GM21515 (cell line): ENCODE data around the gene NECAP2.
"Not testable (repeated sequence)": the region's sequence is repeated elsewhere in the genome, so short reads cannot be mapped to it uniquely, and the experiment has no call there.

ENCODE experiments used
- ATAC-seq: cut with Tn5 transposase; IDR thresholded peaks from one replicate; pipeline ENCODE4 v1.9.1; 2021; ENCODE audit not compliant: unreplicated experiment

NECAP2 gene

DNA sequence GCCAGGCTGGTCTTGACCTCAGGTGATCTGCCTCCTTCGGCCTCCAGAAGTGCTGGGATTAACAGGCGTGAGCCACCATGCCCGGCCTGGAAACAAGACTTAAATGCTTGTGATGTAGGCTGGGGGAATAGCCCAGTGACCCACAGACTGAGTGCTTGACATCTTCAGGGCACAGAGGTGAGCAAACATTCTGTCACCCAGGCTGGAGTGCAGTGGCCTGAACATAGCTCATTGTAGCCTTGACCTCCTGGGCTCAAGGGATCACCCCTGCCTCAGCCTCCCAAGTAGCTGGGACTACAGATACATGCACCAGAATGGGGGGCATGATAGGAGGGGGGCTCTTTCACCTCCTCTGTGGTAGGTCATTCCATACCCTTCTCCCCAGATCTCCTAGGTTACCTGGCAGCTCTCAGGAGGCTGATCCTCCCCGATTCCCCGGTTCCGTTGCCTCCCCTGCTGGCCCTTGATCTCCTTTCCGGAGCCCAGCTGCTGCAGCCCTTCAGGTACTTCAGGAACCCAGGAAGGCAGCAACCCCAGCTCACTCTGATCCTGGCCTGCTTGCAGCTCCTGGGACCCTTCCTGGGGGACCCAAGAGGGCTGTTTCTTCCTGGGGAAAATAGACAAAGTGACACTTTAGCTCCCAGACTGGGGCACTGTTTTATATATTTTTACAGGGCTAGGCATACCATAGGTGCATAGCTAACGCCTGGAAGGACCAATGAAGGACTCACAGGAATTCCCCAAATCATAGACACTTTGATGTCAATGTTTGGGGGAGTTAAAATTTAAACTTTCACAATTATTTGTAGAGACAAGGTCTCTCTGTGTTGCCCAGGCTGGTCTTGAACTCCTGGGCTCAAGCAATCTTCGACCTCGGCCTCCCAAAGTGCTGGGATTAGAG lies 15.1 kb upstream of the NECAP2 start:
- no peak for ATAC-seq

DNA sequence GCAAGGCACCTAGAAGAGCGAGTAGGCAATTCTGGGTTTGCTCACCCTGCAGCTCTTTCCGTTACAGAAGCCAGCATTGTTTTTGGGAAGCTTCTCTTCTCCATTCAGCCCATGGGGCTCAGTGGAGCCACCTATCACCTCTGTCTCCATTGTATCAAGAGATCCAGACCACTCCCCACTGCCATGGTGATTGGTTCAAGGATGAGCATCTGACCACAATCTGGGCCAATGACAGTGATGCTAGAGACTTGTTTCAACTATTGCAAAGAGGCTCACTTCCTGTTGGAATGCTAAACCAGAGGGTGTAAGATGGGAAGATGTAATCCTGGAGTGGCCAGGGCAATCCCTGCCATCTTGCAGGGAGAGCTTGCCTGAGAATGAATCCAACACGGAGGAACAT lies 9.9 kb upstream of the NECAP2 start:
- no peak for ATAC-seq

DNA sequence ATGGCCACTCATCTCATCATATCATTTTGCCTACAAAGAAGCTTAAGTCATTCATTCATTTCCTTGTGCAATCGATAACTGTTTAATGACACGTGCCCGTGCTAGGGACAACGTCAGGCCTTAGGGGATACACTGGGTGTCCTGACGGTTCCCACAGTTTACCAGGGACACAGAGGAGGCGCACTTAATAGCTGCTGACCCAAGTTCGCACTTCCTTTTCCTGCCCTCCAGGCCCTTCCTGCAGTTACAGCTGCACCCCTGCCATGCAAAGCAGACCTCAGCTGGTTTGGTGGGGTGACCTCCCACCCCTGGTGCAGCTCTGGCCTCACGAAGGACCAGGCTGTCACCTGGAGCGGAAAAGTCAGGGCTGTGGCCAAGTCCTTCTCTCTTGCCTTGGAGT lies 7.5 kb upstream of the NECAP2 start:
- ATAC-seq: no peak

DNA sequence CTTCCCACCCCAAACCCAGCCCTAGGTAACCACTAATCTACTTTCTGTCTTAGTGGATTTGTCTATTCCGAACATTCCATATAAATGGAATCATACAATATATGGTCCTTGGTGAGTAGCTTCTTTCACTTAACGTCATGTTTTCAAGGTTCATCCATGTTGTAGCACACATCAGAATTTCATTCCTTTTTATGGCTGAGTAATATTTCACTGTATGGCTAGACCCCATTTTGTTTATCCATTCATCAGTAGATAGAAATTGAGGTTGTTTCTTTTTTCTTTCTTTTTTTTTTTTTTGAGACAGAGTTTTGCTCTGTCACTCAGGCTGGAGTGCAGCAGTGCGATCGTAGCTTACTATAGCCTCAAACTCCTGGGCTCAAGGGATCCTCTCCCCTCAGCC lies 6.5 kb upstream of the NECAP2 start:
- no peak for ATAC-seq

DNA sequence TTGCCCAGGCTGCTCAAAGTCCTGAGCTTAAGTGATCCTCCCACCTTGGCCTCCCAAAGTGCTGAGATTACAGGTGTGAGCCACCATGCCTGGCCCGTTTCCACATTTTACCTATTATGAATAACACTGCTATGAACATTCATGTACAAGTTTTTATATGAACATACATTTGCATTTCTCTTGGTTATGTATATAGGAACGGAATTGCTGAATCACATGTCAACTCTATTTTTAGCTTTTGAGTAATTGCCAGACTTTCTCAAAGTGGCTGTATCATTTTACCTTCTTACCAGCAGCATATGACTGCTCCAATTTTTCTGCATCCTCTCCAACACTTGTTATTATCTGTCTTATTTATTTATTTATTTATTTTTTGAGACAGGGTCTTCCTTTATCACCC lies 6.0 kb upstream of the NECAP2 start:
- no peak for ATAC-seq

DNA sequence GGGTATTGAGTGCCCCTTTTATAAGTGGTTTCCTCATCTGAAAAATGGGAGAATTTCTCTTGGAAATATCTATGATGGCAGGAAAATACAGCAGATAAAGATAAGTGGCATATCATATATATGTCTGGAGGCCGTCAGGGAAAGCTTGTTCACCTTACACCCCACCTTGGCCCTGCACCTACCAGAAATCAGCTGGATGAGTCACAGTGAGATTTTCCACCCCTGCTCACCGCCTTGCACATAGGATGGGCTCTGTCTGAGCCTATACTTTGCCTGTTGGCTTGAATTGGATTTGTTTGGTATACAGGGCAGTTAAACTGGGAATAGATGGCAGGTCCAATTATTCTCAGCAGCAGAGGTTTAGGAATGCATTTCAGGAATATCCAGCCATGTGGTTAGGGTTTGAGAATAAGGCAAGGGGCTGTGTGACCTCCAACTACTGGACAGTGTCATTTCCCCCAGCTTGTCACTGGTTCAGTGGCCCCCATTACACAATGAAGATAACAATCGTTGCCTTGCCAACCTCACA lies 3.5 kb upstream of the NECAP2 start, which contains the start of gene SPATA21:
TSS of gene SPATA21 (minus strand) at position 479 of the 529 bp plus-strand sequence. CDS start 6,053 bp downstream, outside the sequence.
- no peak for ATAC-seq

DNA sequence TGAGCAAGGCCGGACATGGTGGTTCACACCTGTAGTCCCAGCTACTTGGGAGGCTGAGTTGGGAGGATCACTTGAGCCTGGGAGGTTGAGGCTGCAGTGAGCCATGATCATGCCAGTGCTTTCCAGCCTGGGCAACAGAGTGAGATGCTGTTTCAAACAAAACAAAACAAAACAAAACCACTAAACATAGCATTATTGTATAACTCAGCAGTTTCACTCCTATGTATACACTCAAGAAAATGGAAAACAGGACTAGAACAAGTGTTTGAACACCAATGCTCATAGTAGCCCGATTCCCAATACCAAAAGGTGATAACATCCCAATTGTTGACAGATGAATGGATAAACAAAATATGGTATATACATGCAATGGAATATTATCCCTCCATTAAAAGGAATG lies 2.0 kb upstream of the NECAP2 start:
- no peak for ATAC-seq

DNA sequence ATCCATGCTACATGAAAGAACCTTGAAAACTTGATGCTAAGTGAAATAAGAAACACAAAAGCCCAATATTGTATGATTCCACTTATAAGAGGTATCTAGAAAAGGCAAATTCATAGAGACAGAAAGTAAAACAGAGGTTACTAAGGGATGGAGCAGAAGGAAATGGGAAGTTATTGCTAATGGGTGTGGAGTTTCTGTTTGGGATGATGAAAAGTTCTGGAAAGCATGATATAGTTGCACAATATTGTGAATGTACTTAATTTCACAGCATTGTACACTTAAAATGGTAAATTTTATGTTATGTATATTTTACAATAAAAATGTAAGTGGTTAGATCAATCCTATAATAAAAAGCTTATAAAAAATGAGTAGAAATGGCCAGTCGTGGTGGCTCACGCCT lies 1.6 kb upstream of the NECAP2 start:
- no peak for ATAC-seq

DNA sequence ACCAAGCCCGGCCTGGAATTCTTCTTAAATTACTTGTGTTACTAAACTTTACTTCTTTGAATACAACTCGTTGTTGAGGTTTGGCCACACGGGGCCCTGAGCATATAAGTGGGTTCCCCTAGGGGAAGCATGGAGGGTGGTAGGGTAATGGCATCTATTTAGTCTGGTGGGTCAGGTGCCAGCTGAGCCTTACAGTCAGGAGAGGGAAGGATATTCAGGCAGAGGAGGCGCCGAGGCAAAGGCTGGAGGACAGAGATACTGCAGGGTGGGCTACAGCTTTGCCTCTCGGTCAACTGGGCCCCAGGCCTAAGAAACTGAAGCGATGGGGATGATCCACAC lies 424 bp upstream of the NECAP2 start:
- ATAC-seq: peak; percentile 21

DNA sequence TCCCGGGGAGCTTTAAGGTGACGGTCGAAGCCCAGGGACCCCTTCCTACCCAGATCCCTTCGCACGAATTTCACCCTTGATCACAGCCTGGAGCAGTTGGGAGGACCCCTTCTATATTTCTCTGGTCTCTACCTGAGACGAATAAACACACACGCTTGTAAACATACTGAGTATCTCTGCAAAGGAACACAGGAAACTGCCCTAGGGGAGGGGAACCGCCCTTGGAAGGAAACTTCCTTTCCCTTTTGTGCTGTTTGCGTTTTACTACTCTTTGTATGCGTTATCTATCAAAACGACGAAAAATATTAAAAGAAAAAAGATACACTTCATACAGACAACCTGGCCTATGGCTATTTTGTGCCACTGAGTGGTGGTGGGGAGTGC lies 750 bp downstream of the NECAP2 start:
- no peak for ATAC-seq

DNA sequence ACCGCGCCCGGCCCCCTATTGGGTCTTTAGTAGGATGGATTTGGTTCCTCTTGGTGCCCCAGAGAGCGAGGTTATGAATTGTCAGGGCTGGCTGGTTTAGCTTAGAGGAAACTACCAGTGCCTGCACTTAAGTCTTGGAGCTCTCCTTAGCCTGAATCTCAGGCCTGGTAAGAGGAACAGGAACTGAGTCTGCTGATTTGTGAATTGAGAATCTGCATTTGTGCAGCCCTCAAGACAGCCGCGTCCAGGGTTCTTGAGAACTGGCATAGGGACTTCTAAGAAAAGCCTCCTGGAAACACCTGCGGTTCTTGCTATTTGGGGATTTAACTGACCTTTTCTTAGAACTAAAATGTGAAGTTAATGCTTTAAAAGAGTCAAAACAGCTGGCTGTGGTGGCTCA lies 1.7 kb downstream of the NECAP2 start:
- ATAC-seq: no peak

DNA sequence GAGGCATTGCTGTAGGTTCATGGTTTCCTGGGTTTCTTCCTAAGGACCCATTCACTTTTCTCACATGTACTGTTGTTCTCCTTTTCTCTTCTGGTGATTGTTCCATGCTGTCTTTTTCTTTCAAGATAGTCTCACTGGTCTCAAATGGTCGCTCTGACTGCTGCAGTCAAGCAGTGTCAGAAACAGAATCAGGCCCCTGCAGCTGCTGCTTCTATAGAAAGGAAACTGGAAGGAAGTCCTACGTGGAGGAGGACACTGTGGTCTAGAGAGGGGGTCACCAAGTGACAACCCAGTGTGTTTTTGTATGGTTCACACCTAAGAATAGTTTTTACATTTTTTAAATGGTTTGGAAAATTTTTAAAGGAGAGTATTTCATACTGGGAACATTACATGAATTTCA lies 2.4 kb downstream of the NECAP2 start:
- no peak for ATAC-seq

DNA sequence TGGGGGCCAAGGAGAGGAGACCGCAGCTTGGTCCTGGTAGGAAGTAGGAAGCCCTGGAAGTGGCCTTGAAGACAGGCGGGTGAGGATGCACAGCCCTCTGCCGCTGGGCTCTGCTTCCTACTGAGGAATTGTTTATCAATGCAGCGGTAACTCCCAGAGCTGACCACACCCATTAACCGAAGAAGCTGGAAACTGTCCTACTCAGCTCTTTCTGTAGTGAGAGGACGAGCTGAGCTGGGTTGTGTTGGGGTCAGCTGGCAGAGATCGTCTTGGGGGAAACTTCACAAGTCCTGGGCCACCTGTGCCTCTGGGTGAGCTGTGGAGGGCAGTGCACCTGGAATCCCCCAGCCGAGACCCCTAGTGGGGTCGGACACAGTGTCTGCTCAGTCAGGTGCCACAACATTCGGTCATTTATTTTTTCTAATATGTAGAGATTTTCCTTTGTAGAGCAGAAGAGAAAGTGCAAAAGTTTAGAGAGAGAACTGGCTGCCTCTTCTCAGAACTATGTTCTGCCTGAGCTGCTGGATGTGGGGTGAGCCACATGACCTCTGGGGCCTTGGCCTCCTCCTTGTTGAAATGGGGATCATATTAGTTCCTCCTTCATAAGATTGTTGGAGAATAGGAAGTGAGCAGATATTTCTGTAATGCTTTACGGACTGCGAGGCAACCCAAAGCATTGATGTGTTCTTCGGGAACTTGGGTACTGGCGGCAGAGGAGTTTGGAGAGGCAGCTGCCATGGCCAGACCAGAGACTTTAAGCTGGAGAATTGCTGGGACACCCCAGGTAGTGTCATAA lies 3.6 kb downstream of the NECAP2 start:
- ATAC-seq: no peak

DNA sequence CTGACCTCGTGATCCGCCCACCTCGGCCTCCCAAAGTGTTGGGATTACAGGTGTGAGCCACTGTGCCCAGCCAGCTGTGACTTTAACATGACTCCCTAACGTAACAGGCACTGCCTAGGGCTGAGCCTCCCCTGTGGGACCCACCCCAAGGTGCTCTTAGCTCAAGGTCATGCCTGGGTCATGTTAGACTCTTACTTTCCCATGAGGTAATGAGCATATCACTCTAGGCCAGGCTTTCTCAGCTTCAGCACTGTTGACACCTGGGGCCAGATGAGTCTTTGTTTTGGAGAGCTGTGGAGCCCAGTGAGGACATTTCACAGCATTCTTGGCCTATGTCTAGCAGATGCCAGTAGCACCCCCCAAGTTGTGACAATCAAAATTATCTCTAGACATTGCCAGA lies 4.5 kb downstream of the NECAP2 start:
- no peak for ATAC-seq

DNA sequence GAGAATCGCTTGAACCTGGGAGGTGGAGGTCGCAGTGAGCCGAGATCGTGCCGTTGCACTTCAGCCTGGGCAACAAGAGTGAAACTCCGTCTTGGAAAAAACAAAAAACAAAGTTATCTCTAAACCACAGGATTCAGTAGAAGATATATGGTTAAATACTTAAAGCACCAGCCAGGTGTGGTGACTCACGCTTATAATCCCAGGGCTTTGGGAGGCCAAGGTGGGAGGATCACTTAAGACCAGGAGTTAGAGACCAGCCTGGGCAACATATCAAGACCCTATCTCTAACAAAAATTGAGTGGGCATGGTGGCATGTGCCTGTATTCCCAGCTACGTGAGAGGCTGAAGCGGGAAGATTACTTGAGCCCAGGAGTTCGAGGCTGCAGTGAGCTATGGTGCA lies 5.6 kb downstream of the NECAP2 start:
- ATAC-seq: no peak

DNA sequence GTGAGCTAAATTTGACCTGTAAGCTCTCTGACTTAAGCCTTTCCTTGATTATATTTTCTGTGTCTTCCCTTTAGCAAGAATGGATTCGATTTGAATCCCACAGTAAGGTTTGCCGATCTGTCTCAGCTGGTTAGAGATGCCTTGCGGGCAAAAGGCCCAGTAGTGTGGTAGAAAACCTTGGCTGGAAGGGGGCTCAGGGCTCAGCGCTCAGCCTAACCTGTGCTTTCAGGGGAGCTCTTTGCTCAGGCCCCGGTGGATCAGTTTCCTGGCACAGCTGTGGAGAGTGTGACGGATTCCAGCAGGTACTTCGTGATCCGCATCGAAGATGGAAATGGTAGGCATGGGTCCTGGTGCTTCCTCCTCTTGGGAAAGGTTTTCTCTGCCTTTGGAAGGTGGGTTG lies 7.1 kb downstream of the NECAP2 start:
- ATAC-seq: no peak

DNA sequence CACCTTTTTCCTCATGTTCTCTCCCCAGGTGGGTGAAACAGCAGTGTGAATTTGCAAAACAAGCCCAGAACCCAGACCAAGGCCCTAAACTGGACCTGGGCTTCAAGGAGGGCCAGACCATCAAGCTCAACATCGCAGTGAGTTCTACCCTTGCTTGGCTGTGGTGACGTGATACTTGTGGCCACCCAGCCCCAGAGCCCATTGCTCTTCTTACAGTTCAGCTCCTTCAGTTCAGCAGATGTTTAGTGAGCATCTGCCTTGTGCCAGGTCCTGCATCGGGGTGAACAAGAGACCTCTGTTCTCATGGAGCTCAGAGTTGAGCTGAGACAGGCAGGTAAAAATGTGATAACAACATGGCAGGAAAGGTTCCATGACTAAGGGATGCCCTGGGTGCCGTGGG lies 8.5 kb downstream of the NECAP2 start:
- no peak for ATAC-seq

DNA sequence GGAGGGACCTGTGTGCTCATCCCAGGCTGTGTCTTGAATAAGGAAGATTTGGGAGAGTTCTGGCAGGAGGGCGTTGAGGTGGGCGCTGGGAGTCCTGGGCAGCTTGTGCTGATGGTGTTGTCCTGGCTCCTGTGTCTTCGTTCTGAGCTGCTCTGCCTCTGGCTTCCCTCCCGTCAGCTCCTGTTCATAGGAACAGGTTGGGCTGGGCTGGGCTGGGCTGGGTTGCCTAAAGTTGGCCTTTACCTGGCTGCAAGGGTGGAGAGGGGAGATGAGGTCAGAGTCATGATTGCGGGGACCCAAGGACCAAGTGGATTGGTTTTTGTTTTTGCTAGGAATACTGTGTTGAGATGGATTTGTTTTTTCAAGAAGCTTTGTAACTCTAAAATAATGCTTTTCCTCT lies 9.1 kb downstream of the NECAP2 start:
- no peak for ATAC-seq

DNA sequence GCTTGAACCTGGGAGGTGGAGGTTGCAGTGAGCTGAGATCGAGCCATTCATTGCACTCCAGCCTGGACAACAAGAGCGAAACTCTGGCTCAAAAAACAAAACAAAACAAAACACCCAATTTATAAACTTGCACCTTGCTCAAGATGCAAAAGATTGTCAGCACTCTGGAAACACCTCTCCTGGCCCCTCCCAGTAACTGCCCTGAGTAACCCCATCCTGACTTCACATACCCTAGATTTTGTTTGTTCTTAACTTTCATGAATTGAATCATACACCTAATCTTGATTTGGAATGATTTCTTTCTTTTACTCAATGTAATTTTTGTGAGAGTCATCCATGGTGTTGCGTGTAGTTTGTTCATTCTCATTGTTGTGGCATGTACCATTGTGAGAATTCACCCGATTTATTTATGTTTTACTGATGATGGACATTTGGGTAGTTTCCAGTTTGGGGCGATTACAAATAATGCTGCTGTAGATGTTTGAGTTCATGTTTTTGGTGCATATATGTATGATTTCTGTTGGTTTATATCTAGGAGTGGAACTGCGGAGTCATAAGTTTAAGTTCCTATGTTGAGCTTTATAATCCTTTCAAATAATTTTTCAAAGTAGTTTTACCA lies 10.4 kb downstream of the NECAP2 start:
- no peak for ATAC-seq

DNA sequence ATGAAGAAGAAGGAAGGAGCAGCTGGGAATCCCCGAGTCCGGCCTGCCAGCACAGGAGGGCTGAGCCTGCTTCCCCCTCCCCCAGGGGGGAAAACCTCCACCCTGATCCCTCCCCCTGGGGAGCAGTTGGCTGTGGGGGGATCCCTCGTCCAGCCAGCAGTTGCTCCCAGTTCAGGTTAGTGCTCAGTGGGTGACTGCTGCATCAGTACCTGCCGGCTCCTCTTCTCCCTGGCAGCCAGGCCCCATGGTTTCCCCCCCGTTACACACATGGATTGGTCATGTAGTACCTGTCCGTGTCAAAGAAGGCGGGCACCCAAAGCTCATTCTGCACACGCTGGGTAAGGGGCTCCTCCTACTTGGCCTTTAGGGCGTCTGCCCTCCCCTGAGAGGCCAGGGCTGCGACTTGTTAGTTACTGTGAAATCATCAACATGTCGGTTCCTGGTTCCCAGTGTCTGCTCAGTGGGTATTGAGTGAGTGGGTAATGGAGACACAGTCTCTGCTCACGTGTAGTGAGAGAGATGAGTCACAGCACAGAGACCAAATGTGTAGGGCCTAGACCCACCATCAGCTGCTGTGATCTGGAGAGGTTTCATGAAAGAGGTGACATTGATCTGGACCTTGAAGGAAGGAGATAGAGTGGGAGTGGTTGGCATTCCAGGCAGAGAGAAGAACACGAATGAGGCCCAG lies 11.5 kb downstream of the NECAP2 start:
- no peak for ATAC-seq

DNA sequence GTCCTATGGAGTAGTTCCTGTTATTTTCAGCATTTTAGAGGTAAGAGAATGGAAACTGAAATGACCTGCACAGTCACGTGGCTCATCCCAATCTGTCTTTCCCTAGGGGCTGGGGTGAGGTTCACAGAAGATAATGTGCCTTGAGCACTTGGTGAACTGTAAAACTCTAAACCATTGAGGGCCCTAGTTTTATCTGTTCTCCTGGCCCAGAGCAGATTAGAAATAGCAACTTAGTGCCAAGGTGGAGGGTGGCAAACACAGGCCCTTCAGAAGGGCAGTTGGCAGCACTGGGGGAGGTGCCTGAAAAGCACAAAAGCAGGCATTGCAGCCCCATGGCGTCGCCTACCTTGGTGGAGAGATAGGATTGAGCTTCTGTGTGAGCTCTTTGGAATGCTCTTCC lies 14.4 kb downstream of the NECAP2 start:
- not testable (repeated sequence) for ATAC-seq
